Right ventricle myocardium inferior (tissue), 1 donor: ENCODE results near the gene TTI1. TPM values are rescaled to one million over a fixed set of nuclear protein-coding genes. Genes with fewer than 3 reads are reported as not detected.
A peak's percentile ranks its signal among the peaks of the same experiment; 100 is the strongest.
"Not testable (repeated sequence)": the region's sequence is repeated elsewhere in the genome, so short reads cannot be mapped to it uniquely, and the experiment has no call there.

Experiments used
- ATAC-seq: fragments of 200-7000 bp; cut with Tn5 transposase; one replicate; pipeline ENCODE4 v1.9.1; 2020; ENCODE audit warnings: mild to moderate bottlenecking, moderate library complexity
- DNase-seq: peaks from one replicate; pipeline ENCODE4 v3.0.0; 2021; ENCODE audit errors: missing footprints
- intact Hi-C: fragments of 100-400 bp; cut with DNase I; formaldehyde crosslinking; loops from one replicate; pipeline ENCODE4 v1.11.0; 2022
- total RNA-seq: library from RNA; stranded (reverse); fragmentation: NEBNext Ultra II Directional; extraction: Animal tissue kit (Norgen Biotek cat#: 25700); gene quantifications from one replicate; pipeline ENCODE4 v1.2.1, GENCODE V29; 2021
- donor health status: DM: no; HTN: yes; CAD: no; lungs with severe emphysema.

The TTI1 gene
- total RNA-seq, 1 donor from 2014 or later = 12.4 TPM

DNA sequence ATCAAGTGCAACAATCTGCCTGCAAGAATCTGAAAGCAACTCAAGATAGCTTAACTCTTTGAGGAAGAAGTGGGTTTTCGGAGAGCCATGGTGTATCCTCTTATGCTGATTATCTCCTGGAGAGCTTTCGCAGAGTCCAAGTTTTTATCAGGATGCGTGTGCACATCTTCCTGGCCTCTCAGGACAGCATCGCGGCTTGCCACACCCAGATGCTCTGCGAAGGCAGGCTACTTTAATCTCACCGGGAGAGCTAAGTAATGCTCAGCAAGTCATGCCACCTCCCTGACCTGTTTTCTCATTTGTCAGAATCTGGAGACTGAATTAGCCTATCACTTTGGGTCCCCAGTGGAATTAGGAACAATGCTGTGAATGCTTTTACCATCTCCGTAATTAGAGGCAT is 52.9 kb downstream of the TTI1 start:
- ATAC-seq (no peak), DNase-seq (no peak)
- intact Hi-C loops = no loop called here

DNA sequence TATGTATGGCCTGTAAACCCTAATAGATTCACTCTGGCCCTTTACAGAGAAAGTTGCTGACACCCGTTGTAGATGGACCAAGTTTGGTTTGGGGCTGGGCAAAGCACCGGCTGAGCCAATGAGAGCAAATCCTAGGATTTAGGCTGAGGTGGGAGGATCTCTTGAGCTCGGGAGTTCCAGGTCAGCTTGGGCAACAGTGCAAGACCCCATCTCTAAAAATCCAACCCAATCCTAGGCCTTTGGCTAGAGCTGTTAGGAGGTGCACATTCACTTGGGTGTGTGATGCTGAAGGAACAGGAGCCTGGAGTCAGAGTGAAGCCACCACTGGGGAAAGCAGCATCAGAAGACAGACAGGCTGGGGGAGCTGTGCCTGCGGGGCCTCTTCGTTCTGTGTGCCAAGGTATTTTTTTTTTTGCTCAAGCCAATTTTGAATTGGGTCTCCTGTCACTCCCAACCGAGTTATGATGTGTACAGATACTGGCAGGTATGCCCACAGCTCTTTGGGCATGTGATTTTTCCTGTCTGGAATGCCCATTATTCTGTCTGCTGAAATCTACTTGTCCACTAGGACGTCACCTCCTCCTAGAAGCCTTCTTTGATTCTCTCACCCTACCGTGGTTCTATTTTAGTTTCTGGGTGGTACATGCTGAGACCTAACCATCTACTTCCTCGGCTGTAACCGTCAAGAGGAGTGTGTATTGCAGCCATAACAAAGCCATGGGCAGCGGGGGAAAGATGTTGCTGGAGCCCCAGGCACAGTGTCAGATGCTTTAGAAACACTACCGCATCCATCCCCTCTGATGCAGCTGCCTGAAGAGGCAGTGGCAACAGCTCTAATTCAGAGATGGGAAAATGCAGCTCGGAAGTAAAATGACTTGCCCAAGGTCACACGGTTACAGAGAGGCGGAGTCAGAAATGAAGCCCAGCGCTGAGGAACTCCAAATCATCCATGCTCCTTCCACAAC is 54.0 kb downstream of the TTI1 start:
- intact Hi-C loops = no loop called here
- DNase-seq (no peak), ATAC-seq (no peak)

- intact Hi-C loops = no loop called here
- DNase-seq = no peak
Observed at GRCh38 chr20:37977786-37978185, 55.5 kb downstream of the TTI1 start.

DNA sequence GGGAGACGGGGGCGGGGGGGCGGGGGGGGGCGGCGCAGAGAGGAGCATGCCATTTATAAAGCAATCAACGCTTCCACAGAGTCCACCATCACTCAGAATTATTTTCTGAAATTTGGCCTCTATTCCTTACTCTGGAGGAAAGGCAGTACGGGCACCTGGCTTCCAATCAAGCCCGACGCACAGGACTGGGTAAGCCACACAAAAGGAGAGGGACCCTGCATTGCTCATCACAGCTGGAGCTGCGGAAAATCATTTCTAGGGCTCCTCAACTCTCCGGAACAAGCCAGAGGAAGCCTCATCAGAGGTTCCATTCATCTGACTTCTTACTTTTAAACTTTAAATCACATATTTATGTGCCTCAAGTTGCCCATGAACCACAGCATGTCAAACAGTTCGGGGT is 55.9 kb downstream of the TTI1 start:
- ATAC-seq = no peak
- DNase-seq = no peak
- intact Hi-C loops = no loop called here

More at GRCh38 chr20:37977786-37978185, 55.5 kb downstream of the TTI1 start:
- no peak for ATAC-seq

GRCh38 chr20:37976887-37977286 is 56.4 kb downstream of the TTI1 start:
- ATAC-seq = no peak

DNA sequence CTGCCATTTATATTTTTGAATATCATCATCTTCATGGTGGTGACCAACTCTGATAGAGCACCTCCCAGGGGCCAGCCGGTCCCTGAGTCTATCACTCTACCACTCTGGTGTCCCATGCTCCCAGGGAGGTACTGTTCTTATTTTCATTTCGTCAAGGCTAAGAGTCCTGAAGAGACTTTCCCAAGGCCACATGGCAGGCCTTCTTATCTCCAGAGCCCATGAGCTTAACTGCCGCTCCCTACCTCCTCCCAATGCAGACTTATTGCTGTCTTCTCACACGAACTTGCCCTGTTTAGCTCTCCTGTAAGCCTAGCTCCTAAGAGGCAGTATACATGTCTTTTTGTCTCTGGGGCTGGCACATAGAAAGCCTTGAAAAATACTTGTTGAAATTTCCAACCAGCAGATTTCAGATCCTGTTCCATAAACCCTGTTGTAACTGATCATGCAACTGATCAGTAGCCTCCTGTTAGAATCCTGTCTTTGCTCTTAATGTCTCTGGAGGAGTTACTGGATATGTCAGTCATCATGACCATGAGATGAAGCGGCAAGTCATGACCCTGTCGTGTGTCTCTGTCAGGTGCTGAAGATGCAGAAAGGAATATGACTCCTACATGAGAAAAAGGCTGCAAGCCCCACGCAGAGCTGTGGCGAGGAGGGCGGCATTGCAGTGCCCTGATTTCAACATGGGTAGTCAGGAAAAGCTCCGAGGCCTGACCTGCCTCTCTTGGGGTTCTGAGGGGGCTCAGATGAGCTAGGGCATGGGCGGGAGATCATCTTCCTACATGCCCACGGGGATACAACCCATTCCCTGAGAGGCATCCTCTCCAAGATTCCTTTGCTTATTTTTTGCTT is 60.0 kb downstream of the TTI1 start:
- intact Hi-C loops = no loop called here
- no peak for DNase-seq
- no peak for ATAC-seq

More at GRCh38 chr20:37976887-37977286, 56.4 kb downstream of the TTI1 start:
- intact Hi-C loops = no loop called here
- DNase-seq = no peak

DNA sequence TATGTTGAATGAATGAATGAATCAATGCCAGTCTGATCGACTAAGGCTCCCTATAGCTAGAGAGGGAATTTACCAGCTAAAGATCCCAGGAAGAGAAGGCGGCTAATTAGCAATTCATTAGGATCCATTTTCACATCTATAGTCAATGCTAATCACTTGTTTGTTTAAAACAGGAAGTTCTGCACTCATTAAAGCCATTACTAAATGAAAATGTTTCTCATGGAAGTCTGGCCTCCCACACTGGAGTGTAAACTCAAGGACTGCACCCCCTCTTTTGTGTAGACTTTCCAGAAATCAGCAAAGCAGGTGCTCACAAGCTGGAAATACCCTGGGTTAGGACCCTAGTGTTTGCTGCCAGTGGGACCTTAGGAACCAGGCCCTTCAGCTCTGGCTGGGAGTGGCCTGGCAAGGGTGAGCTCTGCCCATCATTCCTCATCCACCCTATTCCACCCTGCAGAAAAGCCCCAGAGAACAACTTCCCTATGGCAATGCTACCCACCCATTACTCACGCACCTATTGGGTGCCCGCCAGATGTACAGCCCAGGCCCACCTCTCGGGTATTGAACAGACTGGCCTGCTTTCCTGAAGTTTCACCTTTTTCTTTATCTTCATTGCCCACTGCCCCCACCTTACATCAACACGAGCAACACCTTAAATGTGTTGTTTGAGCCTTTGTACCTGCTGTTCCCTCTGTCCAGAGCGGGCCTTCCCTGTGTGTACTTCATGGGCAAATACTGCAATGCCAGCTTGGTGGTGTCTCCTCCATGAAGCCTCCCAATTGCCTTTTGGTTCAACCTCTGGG is 60.8 kb downstream of the TTI1 start:
- DNase-seq (no peak), ATAC-seq (no peak)
- intact Hi-C loops = no loop called here

DNA sequence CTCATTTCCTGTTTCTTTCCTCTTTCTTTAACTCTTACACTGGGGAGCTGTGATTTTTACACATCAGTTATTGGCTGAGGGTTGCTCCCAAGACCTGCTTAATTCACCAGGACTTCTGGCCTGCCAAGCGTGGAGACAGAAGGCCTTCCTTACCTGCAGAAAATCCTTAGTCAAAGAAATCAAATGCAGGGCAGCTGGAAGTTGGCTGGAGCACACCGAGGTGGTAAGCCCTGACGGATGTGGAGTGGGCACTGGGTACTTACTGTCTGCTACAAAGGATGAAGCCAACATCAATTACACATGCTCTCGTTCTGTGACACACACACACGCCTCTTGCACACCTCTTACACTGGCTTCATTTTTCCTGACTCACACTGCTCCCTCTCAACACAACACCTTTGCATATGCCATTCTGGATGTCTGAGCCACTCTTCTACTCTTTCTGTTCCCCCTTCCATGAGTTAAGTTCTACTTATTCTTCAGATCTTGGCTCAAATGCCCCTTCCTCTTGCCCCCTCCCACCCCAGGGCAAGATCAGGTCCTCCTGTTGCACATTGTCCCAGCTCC is 61.6 kb downstream of the TTI1 start:
- intact Hi-C loops = no loop called here
- ATAC-seq (no peak), DNase-seq (no peak)

DNA sequence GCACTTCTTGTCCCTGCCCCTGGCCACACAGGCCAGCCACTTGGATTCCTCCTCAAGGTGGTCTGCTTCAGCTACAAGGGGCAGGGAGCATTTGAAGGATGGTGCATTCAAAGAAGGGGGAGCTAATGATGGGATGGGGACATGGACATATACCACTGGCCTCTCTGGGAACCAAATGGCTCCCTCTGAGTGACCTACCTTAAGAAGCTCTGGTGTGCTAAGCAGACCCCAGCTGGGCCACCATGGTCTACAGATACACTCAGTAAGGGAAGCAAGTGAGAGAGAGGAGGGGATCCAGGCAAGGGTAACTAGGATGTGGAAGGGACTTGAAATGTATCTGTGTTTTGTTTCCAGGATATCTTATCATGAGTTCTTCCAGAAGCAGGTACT is 62.4 kb downstream of the TTI1 start:
- intact Hi-C loops = no loop called here
- DNase-seq (no peak), ATAC-seq (no peak)

GRCh38 chr20:37969949-37970855 is 63.1 kb downstream of the TTI1 start:
- intact Hi-C loops = no loop called here
- DNase-seq (no peak), ATAC-seq (peak; percentile 31)

- ATAC-seq (no peak), DNase-seq (no peak)
- intact Hi-C loops = no loop called here
Observed at GRCh38 chr20:37968841-37969401, 64.3 kb downstream of the TTI1 start.

DNA sequence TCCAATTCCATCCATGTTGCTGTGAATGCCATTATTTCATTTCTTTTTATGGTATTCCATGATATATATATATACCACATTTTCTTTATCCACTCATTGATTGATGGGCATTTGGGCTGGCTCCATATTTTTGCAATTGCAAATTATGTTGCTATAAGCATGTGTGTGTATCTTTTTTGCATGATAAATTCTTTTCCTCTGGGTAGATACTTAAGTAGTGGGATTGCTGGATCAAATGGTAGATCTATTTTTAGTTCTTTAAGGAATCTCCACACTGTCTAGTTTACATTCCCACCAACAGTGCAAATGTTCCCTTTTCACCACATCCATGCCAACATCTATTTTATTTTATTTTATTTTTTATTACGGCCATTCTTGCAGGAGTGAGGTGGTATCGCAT is 69.8 kb downstream of the TTI1 start:
- intact Hi-C loops, ATAC-seq, DNase-seq: not testable (repeated sequence)

DNA sequence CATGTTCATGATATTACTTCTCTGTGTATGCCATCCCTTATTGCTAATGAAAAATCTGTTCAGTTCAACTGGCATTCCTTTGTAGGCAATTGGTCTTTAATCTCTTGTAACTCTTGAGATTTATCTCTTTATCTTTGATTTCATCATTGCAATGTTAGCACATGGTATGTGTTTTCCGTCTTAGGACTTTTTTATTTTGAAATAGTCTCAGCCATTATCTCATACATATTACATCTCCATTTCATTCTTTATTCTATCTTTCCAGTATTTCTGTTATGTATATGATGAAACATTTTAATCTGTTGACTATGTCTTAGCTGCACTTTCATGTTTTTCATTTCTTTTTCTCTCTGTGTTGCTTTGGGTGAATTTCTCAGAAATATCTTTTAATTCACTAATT is 72.2 kb downstream of the TTI1 start:
- DNase-seq (no peak), ATAC-seq (no peak)
- intact Hi-C loops = no loop called here

DNA sequence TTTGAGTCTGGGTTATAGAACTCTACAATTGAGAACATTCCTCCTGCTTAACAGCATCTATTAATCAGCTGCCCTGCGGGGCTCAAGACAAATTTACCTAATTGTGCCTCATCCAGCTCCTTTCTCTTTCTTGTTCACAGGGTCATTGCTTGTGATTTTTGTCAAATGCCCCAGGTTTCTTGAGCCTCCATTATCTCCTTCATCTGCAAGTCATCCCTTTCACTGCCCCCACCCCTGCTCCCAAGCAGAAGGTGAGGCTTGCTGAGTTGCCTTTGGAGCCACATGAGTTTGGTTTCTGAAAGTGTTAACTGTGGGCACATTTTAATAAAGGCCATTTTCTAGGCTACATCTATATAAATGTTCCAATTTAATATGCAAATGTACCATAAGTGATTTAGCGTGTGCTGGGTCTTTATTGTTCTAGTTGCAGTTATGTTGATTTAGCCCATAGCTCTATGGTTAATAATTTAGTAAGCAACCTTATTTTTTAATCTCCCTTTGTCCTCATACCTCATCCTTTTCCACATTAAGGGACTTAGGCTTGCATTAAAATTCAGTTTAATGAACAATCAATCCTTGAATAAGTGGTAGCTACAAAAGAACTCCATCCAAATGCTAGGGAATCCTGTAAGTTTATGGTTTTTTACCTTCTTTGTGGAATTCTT is 74.3 kb downstream of the TTI1 start:
- ATAC-seq (no peak), DNase-seq (no peak)
- intact Hi-C loops = no loop called here

DNA sequence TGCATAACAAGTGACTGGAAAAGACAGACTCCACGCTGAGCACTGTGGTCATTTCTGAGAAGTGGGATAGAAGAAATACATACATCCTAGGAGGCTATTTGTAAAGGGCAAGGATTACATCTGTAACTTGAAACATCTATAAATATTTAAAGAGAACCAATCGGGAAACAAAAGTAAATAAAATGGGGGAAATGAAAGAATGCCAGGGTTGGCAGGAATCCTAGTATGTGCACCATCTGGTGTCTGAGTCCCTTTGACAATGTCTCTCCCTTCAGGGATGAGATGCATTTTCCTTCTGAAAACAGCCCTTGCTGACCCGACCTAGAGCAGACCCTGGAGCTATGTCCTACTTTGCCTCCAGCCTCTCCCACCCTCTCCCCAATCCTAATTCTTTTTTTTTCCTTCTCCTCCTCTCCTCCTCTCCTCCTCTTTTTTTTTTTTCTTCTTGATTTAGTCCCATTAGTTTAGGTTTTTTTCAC is 77.1 kb downstream of the TTI1 start:
- no peak for DNase-seq
- no peak for ATAC-seq
- intact Hi-C loops = no loop called here

DNA sequence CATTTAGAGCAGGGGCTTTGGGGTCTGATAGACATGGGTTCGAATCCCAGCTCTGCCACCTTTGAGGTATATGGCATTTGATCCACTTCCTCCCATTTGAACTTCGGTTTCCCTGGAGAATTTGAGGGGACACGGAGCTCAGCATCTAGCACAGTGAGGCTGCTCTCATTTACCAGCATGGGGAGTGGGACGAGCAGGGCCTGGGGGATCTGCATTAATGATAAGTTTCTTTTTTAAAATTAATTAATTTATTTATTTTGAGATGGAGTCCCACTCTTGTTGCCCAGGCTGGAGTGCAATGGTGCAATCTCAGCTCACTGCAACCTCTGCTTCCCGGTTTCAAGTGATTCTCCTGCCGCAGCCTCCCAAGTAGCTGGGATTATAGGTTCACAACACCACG is 77.7 kb downstream of the TTI1 start:
- DNase-seq = no peak
- no peak for ATAC-seq
- intact Hi-C loops = no loop called here

DNA sequence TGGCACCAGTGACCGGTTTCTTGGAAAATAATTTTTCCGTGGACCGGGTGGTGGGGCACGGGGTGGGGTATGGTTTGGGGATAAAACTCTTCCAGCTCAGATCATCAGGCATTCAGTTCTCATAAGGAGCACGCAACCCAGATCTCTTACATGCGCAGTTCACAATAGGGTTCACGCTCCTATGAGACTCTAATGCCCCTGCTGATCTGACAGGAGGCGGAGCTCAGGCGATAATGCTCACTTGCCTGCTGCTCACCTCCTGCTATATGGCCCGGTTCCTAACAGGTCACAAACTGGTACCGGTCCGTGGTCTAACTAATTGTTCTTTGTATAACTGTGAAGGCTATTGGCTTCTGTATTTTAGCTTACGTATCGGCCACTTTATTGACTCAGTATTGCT is 78.6 kb downstream of the TTI1 start:
- no peak for ATAC-seq
- no peak for DNase-seq
- intact Hi-C loops = no loop called here
